Stimulated activated CD4-positive, alpha-beta T cell treated with anti-CD3 and anti-CD28 coated beads, TNF-alpha, amount 100 ng/mL, for 1 hour (primary cell): ENCODE data around the gene CARD14.
"Not testable (repeated sequence)": the region's sequence is repeated elsewhere in the genome, so short reads cannot be mapped to it uniquely, and the experiment has no call there.

Experiments used
- DNase-seq, 3 donors: peaks; one replicate each; pipeline ENCODE4 v3.0.0-alpha.2; 2020; ENCODE audit warnings: low read depth in 3 of 3, low spot score in 1 of 3

CARD14 gene

DNA sequence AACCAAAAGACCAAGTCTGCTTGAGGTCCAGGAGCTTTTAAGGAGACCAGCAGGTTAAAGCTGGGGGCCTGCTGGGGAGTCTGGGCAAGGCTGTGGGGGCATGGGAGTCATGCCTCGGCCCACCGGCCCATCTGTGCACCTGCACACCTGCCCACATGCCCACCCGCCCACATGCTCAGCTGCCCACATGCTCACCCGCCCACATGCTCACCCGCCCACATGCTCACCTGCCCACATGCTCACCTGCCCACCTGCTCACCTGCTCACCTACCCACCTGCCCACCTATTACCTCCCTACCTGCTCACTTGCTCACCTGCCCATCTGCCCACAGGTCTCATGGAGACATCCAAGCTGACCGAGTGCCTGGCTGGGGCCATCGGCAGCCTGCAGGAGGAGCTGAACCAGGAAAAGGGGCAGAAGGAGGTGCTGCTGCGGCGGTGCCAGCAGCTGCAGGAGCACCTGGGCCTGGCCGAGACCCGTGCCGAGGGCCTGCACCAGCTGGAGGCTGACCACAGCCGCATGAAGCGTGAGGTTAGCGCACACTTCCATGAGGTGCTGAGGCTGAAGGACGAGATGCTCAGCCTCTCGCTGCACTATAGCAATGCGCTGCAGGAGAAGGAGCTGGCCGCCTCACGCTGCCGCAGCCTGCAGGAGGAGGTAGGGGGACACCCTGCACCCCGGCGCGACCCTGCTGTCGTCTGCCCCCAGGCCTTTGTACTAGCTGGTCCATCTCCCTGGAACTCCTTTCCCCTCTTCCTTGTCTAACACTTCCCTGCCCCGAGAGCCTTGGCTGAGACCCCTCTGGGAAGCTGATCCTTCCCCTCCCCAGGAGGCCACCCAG is 14.0 kb downstream of the CARD14 start:
- DNase-seq, result no peak

DNA sequence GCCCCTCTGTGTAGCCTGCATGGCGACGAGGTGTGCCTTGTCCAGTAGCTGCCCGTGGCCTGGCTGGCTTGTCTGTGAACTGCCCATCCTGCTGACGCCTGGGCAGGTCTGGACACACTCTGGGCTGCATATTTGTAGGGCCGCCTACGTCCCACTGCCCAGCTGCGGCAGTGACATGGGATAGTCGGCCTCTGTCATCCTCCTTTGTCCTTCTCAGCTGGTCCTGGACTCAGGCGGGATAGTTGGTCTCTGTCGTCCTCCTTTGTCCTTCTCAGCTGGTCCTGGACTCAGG is 14.5 kb downstream of the CARD14 start:
- DNase-seq, result no peak

DNA sequence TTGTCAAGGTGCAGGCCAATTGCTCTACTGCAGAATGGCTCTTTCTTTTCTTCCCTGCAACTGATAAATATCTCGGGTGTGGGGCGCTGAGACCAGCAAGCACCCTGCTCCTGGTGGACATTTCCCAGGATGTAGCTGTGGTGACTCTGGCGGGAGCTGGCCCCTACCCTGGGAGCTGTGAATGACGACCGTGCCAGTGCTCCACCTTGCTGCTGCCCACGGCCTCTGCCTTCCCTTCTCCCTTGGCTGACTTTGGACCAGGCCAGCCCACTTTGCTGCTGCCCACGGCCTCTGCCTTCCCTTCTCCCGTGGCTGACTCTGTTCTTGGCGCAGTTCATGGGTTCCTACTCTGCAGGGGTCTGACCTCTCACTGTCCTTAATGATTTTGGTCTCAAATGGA is 16.1 kb downstream of the CARD14 start:
- no peak for DNase-seq

DNA sequence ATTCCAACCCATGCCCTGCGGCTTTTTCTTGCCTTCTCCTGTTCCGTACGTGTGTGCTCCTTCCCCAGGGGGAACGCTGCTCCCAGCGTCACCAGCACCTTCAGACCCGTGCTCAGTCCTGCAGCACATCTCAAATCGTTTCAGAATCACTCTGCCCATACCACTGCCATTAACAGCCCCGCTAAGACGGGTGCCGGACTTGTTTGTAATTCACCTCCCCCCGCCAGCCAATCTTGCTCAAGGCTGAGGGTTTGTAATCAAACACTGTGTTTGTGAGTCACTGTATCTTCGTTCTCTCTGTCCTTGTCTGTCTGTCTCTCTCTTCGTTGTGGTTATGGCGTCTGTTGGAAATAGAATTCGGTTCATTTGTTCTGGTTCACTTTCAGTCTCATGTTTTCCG is 17.3 kb downstream of the CARD14 start:
- no peak for DNase-seq

- no peak for DNase-seq
These were observed 17.7 kb downstream of the CARD14 start for GRCh38 chr17:80187515-80187941.

GRCh38 chr17:80189611-80190010 is 19.8 kb downstream of the CARD14 start:
- DNase-seq, result no peak

- no peak for DNase-seq
These were observed 20.9 kb downstream of the CARD14 start for GRCh38 chr17:80190716-80191115.

DNA sequence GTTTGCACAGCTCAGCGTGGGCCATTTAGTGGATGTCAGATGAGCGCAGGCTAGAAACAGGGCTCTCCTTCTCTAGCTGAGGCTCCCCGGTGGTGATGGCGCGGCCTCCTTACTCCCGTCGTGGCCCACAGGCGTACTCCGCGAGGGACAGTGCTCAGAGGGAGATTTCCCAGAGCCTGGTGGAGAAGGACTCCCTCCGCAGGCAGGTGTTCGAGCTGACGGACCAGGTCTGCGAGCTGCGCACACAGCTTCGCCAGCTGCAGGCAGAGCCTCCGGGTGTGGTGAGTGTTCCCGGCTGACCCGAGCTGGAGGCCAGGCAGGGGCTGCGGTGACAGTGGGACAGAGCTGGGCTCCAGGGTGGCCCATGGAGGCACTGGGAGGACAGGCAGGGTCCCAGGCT is 21.4 kb downstream of the CARD14 start:
- DNase-seq, result no peak

GRCh38 chr17:80191865-80192661 is 22.2 kb downstream of the CARD14 start:
- DNase-seq, result no peak

- DNase-seq, result no peak
These were observed 25.3 kb downstream of the CARD14 start for GRCh38 chr17:80195141-80195540.

- DNase-seq, result peak; percentile 28 to 53 (median 35)
These were observed 26.1 kb downstream of the CARD14 start for GRCh38 chr17:80195671-80196529.

DNA sequence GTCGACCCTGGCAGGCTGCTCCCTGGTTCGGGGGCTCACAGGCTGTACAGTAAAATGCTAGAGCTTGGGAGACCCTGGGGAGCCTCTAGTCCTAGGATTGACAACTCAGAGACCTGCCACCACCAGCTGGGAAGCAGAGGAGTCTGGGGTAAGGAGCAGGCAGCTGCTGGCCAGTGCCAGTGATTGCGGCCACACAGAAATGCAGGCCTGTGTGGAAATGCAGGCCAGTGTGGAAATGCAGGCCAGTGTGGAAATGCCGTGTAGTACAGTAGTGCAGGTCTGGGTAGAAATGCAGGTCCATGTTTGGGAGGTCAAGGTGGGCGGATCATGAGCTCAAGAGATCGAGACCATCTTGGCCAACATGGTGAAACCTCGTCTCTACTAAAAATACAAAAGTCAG is 26.8 kb downstream of the CARD14 start:
- no peak for DNase-seq

GRCh38 chr17:80198144-80198661 is 28.4 kb downstream of the CARD14 start:
- DNase-seq, result no peak

DNA sequence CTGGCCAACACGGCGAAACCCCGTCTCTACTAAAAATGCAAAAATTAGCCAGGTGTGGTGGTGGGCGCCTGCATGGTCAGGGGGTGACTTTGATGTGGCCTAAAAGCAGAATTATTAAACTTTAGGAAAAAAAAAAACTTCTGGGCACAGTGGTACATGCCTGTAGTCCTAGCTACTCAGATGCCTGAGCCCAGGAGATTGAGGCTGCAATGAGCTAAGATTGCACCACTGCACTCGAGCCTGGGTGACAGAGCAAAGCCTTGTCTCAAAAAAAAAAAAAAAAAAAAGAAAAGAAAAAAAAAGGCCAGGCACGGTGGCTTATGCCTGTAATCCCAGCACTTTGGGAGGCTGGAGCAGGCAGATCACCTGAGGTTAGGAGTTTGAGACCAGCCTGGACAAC is 29.5 kb downstream of the CARD14 start:
- not testable (repeated sequence) for DNase-seq

DNA sequence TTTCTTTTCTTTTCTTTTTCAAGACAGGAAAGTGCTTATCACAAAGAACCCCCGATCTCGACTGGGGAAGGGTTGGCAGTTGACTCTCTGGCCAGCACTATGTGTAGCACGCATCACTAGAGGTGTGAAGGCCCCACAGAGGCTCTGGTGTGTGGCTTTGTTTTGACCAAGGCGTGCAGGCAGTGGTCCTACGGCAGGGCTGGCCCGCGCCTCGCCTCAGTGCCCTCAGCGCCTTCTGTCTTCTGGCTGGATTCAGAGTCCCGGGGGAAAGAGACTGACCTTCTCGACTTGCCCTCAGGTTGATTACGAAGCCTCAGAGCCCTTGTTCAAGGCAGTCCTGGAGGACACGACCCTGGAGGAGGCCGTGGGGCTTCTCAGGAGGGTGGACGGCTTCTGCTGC is 31.6 kb downstream of the CARD14 start:
- no peak for DNase-seq

GRCh38 chr17:80202197-80202596 is 32.4 kb downstream of the CARD14 start:
- DNase-seq, result no peak

GRCh38 chr17:80203471-80203963 is 33.7 kb downstream of the CARD14 start:
- DNase-seq, result no peak

DNA sequence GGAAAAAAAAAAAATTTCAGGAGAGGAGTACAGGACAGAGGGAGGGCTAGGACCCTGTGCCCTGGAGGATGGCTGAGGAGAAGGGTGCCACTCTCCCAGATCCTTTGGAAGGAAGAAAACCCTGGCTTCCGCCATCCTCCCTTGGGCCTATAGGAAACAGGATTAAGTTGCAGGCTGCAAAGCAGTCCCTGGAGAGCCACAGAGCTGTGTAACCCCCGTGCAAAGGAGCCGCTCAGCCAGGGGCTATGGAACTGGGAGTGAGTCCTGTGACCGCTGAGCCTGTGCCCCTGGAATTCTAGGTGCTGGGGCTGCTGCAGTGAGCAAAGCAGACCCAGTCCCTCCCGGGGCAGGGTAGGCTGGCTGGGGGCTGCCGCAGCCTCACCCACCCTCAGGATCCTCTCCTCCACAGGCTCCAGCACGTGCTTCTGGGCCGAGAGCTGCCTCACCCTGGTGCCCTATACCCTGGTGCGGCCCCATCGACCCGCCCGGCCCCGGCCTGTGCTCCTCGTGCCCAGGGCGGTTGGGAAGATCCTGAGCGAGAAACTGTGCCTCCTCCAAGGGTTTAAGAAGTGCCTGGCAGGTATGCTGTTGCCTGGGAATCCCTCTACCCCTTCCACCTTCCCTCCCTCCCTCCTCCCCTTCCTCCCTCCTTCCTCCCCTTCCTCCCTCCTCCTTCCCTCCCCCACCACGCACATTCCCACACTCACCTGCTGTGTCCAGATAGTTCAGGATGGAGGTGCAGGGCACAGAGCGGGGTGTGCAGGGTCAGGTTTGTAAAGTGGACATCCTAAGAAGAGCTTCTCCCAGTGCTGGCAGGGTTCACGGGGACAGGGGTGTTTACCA is 35.0 kb downstream of the CARD14 start:
- no peak for DNase-seq

DNA sequence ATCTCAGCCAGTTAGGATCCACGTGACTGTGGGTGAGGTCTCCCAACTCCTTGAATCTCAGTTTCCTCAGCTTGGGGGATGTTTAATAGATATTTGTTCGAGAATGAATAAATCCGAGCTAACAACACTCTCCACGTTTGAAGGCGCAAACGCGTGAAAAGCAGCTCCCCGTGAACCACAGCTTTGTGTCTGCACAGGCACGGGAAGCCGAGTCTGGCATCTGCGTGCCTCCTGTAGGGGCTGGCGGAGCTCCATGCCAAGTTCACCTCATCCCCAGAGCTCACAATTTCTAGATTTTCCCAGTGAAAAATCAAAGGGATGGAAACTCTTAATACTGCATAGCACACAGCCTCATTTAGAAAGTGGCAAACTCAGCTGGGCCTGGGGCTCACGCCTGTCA is 36.0 kb downstream of the CARD14 start:
- DNase-seq, result no peak

GRCh38 chr17:80208050-80208449 is 38.2 kb downstream of the CARD14 start:
- no peak for DNase-seq
